ENCODE results near the gene DDC.
"Not testable (repeated sequence)": the region's sequence is repeated elsewhere in the genome, so short reads cannot be mapped to it uniquely, and the experiment has no call there.

Gene DDC

GRCh38 chr7:50479743-50480517 is 85.3 kb downstream of the DDC start:
- no peak for DNase-seq (ENCODE audit: low read depth)

DNA sequence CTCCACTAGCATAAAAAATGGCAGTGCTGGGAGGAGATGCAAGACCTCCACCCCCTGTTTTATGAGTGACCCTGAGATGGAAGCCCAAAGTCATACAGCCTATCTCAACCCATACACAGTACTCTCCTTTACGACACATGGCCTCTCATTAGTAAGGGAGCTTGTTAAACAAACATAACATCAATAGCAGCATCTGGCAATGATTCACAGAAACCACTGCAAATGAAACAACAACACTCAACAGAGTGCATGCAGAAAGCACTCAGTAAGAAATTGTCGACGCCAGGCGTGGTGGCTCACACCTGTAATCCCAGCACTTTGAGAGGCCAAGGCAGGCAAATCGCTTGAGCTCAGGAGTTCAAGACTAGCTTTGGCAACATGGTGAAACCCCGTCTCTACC is 87.6 kb downstream of the DDC start:
- DNase-seq (ENCODE audit: low read depth) = no peak

- DNase-seq (ENCODE audit: low read depth) = no peak
Measured at GRCh38 chr7:50476953-50477625, 88.1 kb downstream of the DDC start.

- DNase-seq (ENCODE audit: low read depth) = no peak
Measured at GRCh38 chr7:50475340-50475739, 89.9 kb downstream of the DDC start.

GRCh38 chr7:50474382-50475160 is 90.6 kb downstream of the DDC start:
- DNase-seq (ENCODE audit: low read depth) = no peak

DNA sequence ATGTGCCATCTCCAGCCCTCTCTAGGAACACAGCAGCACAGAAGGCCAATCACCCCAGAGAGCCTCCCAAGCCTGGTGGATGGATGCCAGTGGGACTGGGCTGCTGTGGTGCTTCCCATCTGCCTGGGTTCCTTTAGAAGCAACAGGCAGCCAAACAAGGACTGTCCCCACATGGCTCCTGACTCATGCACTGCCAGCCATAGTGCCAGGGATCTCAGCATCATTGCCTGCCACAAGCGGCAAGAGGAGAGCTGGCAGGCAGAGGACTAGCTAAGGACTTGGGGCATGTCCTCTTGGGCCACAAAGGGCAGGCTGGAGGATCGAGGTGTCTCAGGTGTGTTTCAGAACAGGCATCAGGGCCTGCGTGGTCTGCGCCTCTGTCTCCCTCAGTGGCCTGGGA is 91.7 kb downstream of the DDC start:
- no peak for DNase-seq (ENCODE audit: low read depth)

GRCh38 chr7:50472427-50472826 is 92.8 kb downstream of the DDC start:
- no peak for DNase-seq (ENCODE audit: low read depth)

DNA sequence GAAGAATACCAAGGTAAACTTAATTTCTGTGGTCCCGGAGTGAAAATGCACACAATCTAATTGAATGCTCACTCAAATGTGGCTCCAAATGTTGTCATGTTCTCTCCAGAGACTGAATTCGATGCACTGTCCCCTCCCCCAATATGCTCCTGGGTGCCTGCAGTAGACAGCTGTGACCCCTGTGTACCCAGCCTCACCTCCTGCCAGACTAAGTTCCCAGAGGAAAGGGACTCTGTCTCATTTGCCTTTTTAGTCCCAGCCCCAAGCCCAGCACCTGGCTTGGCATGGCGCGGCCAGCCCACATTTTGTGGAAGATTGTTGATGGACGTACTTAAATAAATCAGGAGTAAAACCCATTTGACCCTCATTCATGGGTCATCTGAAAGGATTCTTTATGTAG is 93.2 kb downstream of the DDC start:
- no peak for DNase-seq (ENCODE audit: low read depth)

- DNase-seq (ENCODE audit: low read depth) = no peak
Measured at GRCh38 chr7:50470250-50471163, 94.7 kb downstream of the DDC start.

- DNase-seq (ENCODE audit: low read depth) = no peak
Measured at GRCh38 chr7:50469181-50469580, 96.0 kb downstream of the DDC start.

DNA sequence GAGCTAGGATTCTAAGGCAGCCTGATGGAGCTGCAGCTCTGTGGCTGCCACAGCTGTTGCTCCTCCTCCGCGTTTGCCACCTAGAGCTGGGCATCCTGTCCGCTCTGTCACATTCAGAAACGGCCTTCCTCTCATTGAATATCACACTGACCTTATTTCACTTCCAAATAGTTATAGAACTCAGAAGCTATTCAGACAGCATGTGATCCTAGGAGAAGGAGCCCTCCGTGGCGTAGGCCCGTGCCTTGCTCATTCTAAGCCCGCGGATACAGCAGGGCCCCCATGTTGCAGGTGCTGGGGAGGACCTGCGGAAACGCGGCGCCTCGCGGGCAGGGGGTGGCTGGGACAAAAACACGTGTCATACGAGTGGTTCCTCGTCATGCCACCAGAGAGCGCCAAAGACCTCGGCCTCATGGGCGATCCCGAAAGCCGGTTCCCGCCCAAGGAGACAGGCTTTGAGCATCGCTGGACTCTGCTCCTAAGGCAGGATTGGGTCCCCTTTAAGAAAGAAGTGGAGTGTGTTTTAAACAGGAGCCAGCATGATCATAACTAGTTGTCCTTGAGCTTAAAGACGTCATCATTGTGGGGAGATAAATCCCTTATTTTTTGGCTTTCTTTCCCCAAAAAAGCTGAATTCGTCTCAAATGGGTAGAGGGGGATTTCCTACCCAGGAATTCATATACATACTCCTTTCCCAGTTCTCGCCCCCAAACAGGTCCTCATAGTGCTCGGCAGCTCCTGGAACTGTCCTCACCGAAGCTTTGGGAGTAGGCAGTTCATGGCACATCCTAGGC is 97.2 kb downstream of the DDC start:
- DNase-seq (ENCODE audit: low read depth) = peak; percentile 63

GRCh38 chr7:50466815-50467585 is 98.2 kb downstream of the DDC start:
- DNase-seq (ENCODE audit: low read depth) = no peak

DNA sequence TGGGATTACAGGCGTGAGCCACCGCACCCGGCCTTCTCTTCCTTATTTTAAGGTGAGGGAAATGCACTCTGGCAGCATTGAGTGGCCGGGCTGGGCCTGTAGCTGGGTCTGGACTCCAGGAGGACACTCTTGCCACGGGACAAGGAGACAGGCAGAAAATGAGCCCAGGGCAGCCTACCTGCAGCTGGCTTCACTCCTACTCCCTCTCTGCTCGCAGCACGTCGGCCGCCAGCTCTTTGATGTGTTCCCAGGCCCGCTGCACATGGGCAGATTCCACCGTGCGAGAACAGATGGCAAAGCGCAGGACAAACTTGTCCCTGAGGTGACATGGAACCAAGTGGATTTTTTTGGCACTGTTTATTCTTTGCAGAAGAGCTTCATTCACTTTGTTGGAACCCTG is 102.2 kb downstream of the DDC start:
- DNase-seq (ENCODE audit: low read depth) = no peak

DNA sequence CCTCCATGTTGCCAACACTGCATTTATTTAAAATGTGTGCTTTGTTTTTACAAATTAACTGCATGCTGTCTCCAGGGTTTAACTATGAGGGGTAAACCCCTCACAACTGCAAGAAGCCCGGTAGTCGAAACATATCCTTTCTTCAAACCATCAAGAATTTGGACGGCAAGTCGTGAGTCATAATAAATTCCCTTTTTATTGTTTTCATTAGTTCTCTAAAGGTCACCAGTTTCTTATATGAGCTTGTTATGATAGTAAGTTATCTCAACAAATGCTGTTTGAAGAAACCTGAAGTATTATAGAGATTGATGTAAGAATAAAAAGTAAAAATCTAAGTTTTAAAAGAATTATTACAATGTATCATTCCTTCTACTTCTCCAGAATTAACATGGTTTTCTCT is 102.8 kb downstream of the DDC start:
- DNase-seq (ENCODE audit: low read depth) = no peak

GRCh38 chr7:50461695-50462094 is 103.5 kb downstream of the DDC start:
- DNase-seq (ENCODE audit: low read depth) = no peak

- not testable (repeated sequence) for DNase-seq (ENCODE audit: low read depth)
Measured at GRCh38 chr7:50459183-50459582, 106.0 kb downstream of the DDC start.

- not testable (repeated sequence) for DNase-seq (ENCODE audit: low read depth)
Measured at GRCh38 chr7:50458651-50459050, 106.6 kb downstream of the DDC start.

DNA sequence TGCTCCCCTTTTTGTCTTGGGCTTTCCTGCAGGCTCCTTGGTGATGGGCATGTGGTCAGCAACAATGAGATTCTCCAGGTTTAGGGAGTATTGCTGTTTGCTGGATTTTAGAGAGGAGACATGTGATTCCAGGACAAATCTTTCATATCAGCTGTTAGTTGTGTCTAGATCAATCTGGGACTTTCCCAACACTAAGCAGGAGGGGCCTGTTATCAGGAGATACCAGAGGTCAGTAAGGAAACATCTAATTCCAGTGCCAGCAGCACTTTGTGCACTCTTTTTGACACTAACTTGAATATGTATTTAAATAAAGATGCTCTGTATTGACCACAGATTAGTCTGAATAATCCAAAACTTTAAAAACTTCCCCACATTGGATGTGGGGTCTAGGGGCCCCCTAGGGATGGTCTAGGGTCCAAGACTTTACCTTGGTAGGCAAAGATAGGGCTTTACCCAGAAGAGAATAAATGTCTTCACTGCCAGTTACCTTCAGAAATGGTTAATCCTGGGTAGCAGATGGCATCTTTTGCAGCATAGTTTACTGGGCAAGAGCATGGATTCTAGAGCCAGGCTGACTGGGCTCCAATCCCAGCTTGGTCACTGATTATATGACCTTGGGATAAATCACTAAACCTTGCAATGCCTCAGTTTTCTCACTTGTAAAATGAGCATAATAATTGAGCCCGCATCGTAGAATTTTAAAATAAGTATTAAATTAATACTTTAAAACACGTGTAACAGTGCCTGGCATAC is 108.7 kb downstream of the DDC start:
- no peak for DNase-seq (ENCODE audit: low read depth)

- no peak for DNase-seq (ENCODE audit: low read depth)
Measured at GRCh38 chr7:50455658-50456057, 109.5 kb downstream of the DDC start.

- DNase-seq (ENCODE audit: low read depth) = no peak
Measured at GRCh38 chr7:50454968-50455367, 110.2 kb downstream of the DDC start.

All from activated T-helper 1 cell treated with Interleukin-2 at 50 U/mL for 16 hours (primary cell).